ENCODE results near the gene SIL1. TPM values are rescaled to one million over a fixed set of nuclear protein-coding genes. Genes with fewer than 3 reads are reported as not detected.

Gene SIL1
- total RNA-seq, 4 donors from 2014 or later: 28.6 to 48.1 (median 36.5) TPM

GRCh38 chr5:138999674-139000073 is 198.5 kb downstream of the SIL1 start:
- Histone ChIP-seq H3K4me1 (no peaks in the 10 kb centered on the region), H3K27me3 (no peaks in the 10 kb centered on the region), H3K27ac (no peak overlapping the region), H3K4me3 (no peak overlapping the region), H3K9me3 (peaks cover 0 to 7% (median 0%) of the 10 kb centered on the region in 3 donors), H3K36me3 (no peaks in the 10 kb centered on the region)
- WGBS, 2 donors (ENCODE audit: low coverage in 1 of 2): 89 to 100% methylated on average over 1 of the region's 1 CpG
- ATAC-seq: no peak
- TF ChIP-seq POLR2AphosphoS5 (IDR thresholded peaks at IDR 0.05) (no peak), CTCF (IDR thresholded peaks at IDR 0.05) (no peak), POLR2A (IDR thresholded peaks at IDR 0.05) (no peak), EP300 (IDR thresholded peaks at IDR 0.05) (no peak)

- no peaks in the 10 kb centered on the region for H3K4me1 ChIP-seq
- ATAC-seq: no peak
- H3K27ac ChIP-seq: no peak overlapping the region
- H3K27me3 ChIP-seq: no peaks in the 10 kb centered on the region
- no peak overlapping the region for H3K4me3 ChIP-seq
- WGBS, 2 donors (ENCODE audit: low coverage in 1 of 2): 91% methylated on average over 1 of the region's 1 CpG; no CpG with 5 or more reads in 1 of the 2 donors
- H3K9me3 ChIP-seq: peaks cover 0 to 7% (median 0%) of the 10 kb centered on the region in 3 donors
- H3K36me3 ChIP-seq: no peaks in the 10 kb centered on the region
- TF ChIP-seq POLR2AphosphoS5 (IDR thresholded peaks at IDR 0.05): no peak
- TF ChIP-seq CTCF (IDR thresholded peaks at IDR 0.05): no peak
- TF ChIP-seq POLR2A (IDR thresholded peaks at IDR 0.05): no peak
- no peak for TF ChIP-seq EP300 (IDR thresholded peaks at IDR 0.05)
Measured at GRCh38 chr5:138998521-138998920, 199.6 kb downstream of the SIL1 start.

- 100% methylated on average over 1 of the region's 1 CpG; no CpG with 5 or more reads in 1 of the 2 donors for WGBS, 2 donors (ENCODE audit: low coverage in 1 of 2)
- Histone ChIP-seq H3K27me3 (no peaks in the 10 kb centered on the region), H3K9me3 (peaks cover 0 to 7% (median 0%) of the 10 kb centered on the region in 3 donors), H3K4me1 (no peaks in the 10 kb centered on the region), H3K27ac (no peak overlapping the region), H3K36me3 (no peaks in the 10 kb centered on the region), H3K4me3 (no peak overlapping the region)
- no peak for ATAC-seq
- TF ChIP-seq POLR2A (IDR thresholded peaks at IDR 0.05) (no peak), CTCF (IDR thresholded peaks at IDR 0.05) (no peak)
Measured at GRCh38 chr5:138996120-138996519, 202.0 kb downstream of the SIL1 start.

- Histone ChIP-seq H3K4me3 (no peak overlapping the region), H3K36me3 (no peaks in the 10 kb centered on the region), H3K27ac (no peak overlapping the region), H3K27me3 (no peaks in the 10 kb centered on the region), H3K9me3 (no peaks in the 10 kb centered on the region), H3K4me1 (peaks cover 0 to under 1% (median 0%) of the 10 kb centered on the region in 3 donors)
- WGBS, 2 donors (ENCODE audit: low coverage in 1 of 2): 85% methylated on average over 4 of the region's 4 CpGs; no CpG with 5 or more reads in 1 of the 2 donors
- TF ChIP-seq EP300 (IDR thresholded peaks at IDR 0.05): no peak
- TF ChIP-seq POLR2A (IDR thresholded peaks at IDR 0.05): no peak
- TF ChIP-seq CTCF (IDR thresholded peaks at IDR 0.05): no peak
- no peak for TF ChIP-seq POLR2AphosphoS5 (IDR thresholded peaks at IDR 0.05)
- no peak for ATAC-seq
Measured at GRCh38 chr5:138990986-138991590, 207.1 kb downstream of the SIL1 start.

GRCh38 chr5:138989720-138990119 is 208.4 kb downstream of the SIL1 start:
- Histone ChIP-seq H3K4me3 (no peak overlapping the region), H3K36me3 (no peaks in the 10 kb centered on the region), H3K4me1 (peaks cover 0 to 10% (median 0%) of the 10 kb centered on the region in 3 donors), H3K27me3 (no peaks in the 10 kb centered on the region), H3K9me3 (no peaks in the 10 kb centered on the region), H3K27ac (no peak overlapping the region)
- no peak for TF ChIP-seq EP300 (IDR thresholded peaks at IDR 0.05)
- no peak for TF ChIP-seq POLR2A (IDR thresholded peaks at IDR 0.05)
- TF ChIP-seq CTCF (IDR thresholded peaks at IDR 0.05): no peak
- no peak for TF ChIP-seq POLR2AphosphoS5 (IDR thresholded peaks at IDR 0.05)
- 83 to 92% methylated on average over 3 to 6 of the region's 6 CpGs for WGBS, 2 donors (ENCODE audit: low coverage in 1 of 2)
- ATAC-seq: no peak

All from gastroesophageal sphincter (tissue), 4 donors.